Omental fat pad (tissue), 4 donors: ENCODE results near the gene MT1H. TPM values are rescaled to one million over a fixed set of nuclear protein-coding genes. Genes with fewer than 3 reads are reported as not detected.
"Not testable (repeated sequence)": the region's sequence is repeated elsewhere in the genome, so short reads cannot be mapped to it uniquely, and the experiment has no call there.

Experiments
- ATAC-seq: fragments of 150-250 bp; one replicate; pipeline ENCODE4 v1.9.1; 2016; ENCODE audit warnings: mild to moderate bottlenecking, moderate library complexity; ENCODE audit not compliant: low FRiP score
- DNase-seq: peaks from one replicate; pipeline ENCODE4 v3.0.0-alpha.2; 2019; ENCODE audit warnings: low spot score
- total RNA-seq, 4 donors: library from RNA; depleted of rRNA; stranded (reverse); fragments of >200 nt; gene quantifications; one replicate each; pipeline ENCODE4 v1.1.0, GENCODE V29; 2016
- TF ChIP-seq, protein P1 (sequence below), 3 donors: fragments of 450-650 bp; IDR thresholded peaks; one replicate each; pipeline ENCODE4 v1.5.1; 2016 to 2017; ENCODE audit warnings: antibody characterized with exemption in 3 of 3, mild to moderate bottlenecking in 3 of 3, moderate library complexity in 2 of 3

MT1H gene
- total RNA-seq, 4 donors from 2014 or later = 11.9 to 23.3 TPM; not detected in 2

DNA sequence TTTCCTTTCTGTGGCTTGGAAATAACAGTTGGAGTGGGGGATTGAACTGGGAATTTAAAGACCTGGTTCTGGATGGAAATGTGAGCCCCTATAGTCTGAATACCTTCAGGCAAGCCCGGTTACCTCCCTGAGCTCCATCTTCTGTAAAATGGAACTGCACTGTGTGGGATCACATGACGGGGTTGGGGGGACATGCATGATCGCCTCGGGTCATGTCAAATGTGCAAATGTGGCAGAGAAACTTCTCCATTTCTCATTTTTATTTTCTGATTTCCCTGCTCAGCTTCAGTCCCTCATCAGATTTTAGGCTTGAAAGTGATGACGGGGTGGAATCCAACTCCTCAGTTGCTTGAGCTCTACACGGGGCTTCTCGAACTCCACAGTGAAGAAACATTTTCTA, 16.4 kb upstream of the MT1H start:
- ATAC-seq = no peak
- DNase-seq = no peak
- TF ChIP-seq, protein P1, sequence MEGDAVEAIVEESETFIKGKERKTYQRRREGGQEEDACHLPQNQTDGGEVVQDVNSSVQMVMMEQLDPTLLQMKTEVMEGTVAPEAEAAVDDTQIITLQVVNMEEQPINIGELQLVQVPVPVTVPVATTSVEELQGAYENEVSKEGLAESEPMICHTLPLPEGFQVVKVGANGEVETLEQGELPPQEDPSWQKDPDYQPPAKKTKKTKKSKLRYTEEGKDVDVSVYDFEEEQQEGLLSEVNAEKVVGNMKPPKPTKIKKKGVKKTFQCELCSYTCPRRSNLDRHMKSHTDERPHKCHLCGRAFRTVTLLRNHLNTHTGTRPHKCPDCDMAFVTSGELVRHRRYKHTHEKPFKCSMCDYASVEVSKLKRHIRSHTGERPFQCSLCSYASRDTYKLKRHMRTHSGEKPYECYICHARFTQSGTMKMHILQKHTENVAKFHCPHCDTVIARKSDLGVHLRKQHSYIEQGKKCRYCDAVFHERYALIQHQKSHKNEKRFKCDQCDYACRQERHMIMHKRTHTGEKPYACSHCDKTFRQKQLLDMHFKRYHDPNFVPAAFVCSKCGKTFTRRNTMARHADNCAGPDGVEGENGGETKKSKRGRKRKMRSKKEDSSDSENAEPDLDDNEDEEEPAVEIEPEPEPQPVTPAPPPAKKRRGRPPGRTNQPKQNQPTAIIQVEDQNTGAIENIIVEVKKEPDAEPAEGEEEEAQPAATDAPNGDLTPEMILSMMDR (IDR thresholded peaks at IDR 0.05) = no peak

DNA sequence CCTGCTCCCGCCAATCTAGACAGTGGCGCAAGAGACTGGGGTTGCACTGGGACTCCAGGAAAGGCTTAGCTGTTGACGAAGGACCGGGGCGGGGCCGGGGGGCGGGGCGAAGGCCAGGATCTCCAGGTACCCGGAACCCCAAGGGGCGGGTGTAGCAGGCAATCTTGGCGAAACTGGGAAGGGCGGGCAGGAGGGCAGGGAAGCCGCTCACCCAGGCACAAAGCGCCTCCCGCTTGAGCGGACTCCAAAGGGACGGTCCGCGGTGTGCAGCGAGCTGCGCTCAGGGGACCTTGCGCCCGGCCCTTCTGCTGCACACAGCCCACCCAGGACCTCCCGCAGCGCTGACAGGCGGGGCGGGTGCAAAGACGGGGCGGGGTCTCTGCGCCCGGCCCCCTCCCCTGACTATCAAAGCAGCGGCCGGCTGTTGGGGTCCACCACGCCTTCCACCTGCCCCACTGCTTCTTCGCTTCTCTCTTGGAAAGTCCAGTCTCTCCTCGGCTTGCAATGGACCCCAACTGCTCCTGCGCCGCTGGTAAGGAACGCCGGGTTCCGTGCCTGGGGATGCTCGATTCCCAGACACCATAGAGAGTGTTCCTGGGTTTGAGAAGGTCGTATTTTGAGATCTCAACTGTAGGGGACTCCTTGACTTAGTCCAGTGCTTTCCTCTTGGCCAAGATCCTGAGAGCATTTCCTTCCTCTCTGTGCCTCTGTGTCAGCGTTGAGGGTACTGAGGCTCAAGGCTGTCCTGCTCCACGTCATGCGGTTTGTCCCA, 11.9 kb upstream of the MT1H start, which contains the start of gene MT1F:
Gene MT1F, plus strand, starts transcription at position 405 of the 772 bp plus-strand sequence. Its CDS starts 100 bp downstream, at position 505.
- ATAC-seq = peak; percentile 90
- DNase-seq = peak; percentile 80
- TF ChIP-seq, protein P1 (IDR thresholded peaks at IDR 0.05) = no peak

DNA sequence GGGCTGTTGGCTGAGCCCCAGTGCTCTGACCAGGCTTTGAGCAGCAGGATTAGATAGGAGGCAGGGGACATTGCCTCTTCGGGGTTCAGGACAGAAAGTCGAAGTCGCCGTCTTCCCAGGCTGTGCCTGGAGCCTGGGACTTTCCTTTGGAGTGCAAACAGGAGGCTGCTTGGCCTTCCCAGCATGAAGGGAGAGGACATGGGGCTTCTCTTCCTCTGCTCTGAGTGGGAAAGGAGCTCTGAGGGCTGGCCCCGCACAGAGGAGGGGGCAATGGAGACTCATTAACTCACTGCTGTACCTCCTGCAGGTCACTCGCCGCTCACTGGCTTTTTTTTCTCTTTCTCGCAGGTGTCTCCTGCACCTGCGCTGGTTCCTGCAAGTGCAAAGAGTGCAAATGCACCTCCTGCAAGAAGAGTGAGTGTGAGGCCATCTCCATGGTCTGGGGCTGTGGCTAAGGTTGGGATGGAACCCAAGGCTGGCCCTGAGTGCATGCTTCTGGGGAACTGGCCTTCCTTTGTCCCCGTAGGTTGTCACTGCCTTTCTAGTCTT, 11.2 kb upstream of the MT1H start:
- DNase-seq = no peak
- ATAC-seq = no peak
- TF ChIP-seq, protein P1 (IDR thresholded peaks at IDR 0.05) = no peak

DNA sequence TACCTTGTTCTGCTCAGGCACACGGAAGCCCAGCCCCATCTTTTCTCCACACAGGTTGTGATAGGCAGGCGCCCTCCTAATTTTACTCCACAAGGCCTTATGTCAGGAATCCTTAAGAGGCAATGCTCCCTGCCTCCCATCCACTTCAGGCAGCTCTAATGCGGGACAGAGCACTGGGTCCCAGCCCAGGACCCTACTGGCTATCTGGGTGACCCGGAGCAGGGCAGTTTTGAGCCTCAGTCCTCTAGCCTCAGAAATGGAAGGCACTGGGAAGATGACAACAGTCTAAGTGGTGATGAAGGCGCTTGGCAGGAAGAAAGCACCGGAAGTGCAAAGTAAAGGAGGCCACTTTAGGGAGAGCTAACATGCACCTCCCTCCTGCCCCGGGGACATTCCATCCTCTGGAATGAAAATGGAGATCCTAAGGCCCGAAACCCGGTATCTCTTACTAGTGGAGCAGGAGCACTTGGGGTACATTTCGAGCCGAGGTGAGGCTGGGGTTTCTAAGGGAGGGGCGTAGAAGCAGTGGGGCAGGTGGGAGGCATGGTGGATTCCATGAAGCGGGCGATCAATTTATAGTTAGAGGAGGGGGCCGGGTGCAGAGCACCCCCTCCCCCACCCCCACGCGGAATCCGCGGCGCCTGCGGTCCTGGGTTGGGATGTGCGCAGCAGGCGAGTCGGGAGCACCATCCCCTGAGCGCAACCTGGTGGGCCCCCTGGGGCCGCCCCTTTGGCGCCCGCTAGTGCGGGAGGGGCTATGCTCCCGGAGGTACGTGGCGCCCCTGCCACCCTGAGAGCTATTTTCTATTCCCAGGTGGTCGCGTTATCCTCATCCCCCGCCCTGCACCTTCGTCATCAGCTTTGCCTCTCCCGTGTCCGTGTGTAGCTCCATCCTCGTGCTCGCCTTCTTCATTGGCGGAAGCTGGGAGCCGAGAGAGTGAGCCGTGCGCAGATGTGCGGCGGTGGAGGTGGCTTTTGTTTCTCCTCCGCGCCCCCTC, 7.0 kb upstream of the MT1H start:
- ATAC-seq (no peak), DNase-seq (no peak)
- TF ChIP-seq, protein P1 (IDR thresholded peaks at IDR 0.05) = no peak

DNA sequence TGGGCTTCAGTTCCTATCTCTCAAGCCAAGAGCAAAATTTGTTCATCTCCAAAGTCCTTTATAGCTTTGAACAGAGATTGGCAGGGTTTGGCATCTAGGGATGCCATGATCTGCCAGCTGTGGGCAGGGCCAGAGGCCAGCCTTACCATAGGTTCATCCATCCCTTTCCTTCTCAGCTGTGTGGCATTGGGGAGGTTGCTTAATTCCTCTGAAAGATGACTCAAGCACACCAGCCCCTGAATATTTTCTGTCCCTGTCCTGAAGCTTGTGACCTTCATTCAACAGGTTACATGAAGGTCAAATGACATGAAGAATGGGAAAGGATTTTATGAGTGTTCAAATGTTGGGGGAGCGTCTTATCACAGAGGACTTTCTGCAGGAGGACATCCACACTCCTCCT, 5.1 kb upstream of the MT1H start:
- TF ChIP-seq, protein P1 (IDR thresholded peaks at IDR 0.05) = no peak
- ATAC-seq (no peak), DNase-seq (no peak)

DNA sequence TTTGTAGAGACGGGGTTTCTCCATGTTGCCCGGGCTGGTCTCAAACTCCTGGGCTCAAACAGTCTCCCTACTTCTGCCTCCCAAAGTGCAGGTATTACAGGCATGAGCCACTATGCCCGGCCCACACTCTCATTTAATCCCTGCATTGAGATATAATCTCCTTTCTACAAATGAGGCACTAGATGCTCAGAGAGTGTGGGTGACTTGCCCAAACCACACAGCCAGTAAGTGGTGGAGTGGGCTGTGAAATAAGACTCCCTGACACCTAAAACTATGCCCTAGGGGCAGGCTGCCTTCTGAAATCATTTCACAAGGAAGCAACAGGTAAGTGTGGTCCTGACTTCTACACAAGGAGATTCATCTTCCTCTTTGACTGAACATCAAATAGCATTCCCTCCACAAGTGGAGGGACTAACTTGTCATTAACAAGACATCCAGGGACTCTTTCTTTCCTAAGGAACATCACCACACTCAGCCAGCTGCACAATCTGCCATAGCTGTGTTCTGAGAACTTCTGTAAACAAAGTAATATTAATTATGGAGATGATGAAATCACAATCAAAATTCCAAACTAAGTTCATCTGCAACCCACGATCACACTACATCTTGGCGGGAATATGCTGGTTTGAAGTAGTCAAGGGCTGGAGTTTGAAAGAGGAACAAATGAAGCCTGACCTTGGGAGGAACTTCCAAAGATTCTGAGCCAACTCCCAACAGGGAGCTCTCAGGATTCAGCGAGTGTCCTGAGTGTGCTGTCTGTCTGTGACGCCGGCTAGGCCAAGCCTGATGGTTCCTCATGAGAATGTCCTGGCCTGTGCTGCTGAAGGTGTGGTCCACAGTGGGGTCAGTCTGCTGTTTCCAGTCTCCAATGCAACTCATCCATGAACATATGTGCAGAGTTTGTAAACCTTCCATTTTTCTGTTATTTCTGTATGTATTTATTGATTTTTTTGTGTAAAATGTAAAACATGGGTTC, 4.0 kb upstream of the MT1H start:
- not testable (repeated sequence) for DNase-seq, ATAC-seq
